Liver (tissue), 3 donors: ENCODE results near the gene HMSD.
"Not testable (repeated sequence)": the region's sequence is repeated elsewhere in the genome, so short reads cannot be mapped to it uniquely, and the experiment has no call there.

Experiments
- EGR1 ChIP-seq, 2 donors: IDR thresholded peaks; 2 replicates each; pipeline ENCODE4 v1.6.1; 2016 to 2018; ENCODE audit warnings: antibody characterized with exemption in 2 of 2, low read depth in 2 of 2
- GABPA ChIP-seq, 2 donors: IDR thresholded peaks in 1 of 2; conservative IDR thresholded peaks in 1 of 2; 2 replicates each; pipeline ENCODE4 v1.6.1; 2016; ENCODE audit warnings: antibody characterized with exemption in 2 of 2, mild to moderate bottlenecking in 1 of 2, moderate library complexity in 1 of 2
- JUND ChIP-seq, 2 donors: IDR thresholded peaks; 2 replicates each; pipeline ENCODE4 v1.6.1; 2016; ENCODE audit warnings: antibody characterized with exemption in 2 of 2
- RAD21 ChIP-seq, 2 donors: IDR thresholded peaks; 2 replicates each; pipeline ENCODE4 v1.6.1; 2016; ENCODE audit warnings: antibody characterized with exemption in 2 of 2, mild to moderate bottlenecking in 2 of 2
- RXRA ChIP-seq, 2 donors: IDR thresholded peaks; 2 replicates each; pipeline ENCODE4 v1.6.1; 2017 to 2018; ENCODE audit warnings: antibody characterized with exemption in 2 of 2, mild to moderate bottlenecking in 1 of 2
- SP1 ChIP-seq: IDR thresholded peaks from 2 replicates; pipeline ENCODE4 v1.6.1; 2018; ENCODE audit warnings: antibody characterized with exemption, mild to moderate bottlenecking
- TAF1 ChIP-seq: conservative IDR thresholded peaks from 2 replicates; pipeline ENCODE4 v1.6.1; 2016; ENCODE audit warnings: antibody characterized with exemption, mild to moderate bottlenecking
- YY1 ChIP-seq: IDR thresholded peaks from 2 replicates; pipeline ENCODE4 v1.6.1; 2016; ENCODE audit warnings: antibody characterized with exemption, mild to moderate bottlenecking
- TF ChIP-seq, protein P1 (sequence below): fragments of 150-350 bp; IDR thresholded peaks from 2 replicates; pipeline ENCODE4 v1.5.1; 2017; ENCODE audit warnings: improper control_type of control experiment, low read depth, low read length; ENCODE audit not compliant: missing input control
- TF ChIP-seq, protein P2 (sequence below): IDR thresholded peaks from 2 replicates; pipeline ENCODE4 v1.6.1; 2016; ENCODE audit warnings: antibody characterized with exemption
- TF ChIP-seq, protein P3 (sequence below): IDR thresholded peaks from 2 replicates; pipeline ENCODE4 v1.6.1; 2016; ENCODE audit warnings: antibody characterized with exemption
- TF ChIP-seq, protein P4 (sequence below): IDR thresholded peaks from 2 replicates; pipeline ENCODE4 v1.6.1; 2016; ENCODE audit warnings: antibody characterized with exemption
- TF ChIP-seq, protein P5 (sequence below): IDR thresholded peaks from 2 replicates; pipeline ENCODE4 v1.6.1; 2016; ENCODE audit warnings: antibody characterized with exemption, mild to moderate bottlenecking
- donor health status: healthy.
- donor health status: healthy.

DNA sequence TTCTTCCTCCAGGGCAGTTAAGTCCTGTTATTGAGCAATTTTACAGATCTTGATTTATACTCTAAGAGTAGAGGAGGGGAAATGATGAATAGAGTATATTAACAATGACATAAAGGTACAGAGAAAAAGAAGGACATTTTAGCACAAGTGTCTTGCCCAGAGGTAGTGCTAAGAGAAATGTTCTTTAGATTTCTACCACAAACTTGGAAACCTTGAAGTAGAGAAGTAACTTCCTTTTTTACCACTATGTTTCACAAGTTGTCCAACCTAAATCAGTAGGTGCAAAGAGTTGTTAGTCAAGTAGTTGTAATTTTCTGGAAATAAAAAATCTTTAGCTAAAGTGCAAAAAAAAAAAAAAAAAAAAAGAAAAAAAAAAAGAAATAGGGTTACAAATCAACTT is 19.7 kb upstream of the HMSD start:
- TF ChIP-seq, protein P1, sequence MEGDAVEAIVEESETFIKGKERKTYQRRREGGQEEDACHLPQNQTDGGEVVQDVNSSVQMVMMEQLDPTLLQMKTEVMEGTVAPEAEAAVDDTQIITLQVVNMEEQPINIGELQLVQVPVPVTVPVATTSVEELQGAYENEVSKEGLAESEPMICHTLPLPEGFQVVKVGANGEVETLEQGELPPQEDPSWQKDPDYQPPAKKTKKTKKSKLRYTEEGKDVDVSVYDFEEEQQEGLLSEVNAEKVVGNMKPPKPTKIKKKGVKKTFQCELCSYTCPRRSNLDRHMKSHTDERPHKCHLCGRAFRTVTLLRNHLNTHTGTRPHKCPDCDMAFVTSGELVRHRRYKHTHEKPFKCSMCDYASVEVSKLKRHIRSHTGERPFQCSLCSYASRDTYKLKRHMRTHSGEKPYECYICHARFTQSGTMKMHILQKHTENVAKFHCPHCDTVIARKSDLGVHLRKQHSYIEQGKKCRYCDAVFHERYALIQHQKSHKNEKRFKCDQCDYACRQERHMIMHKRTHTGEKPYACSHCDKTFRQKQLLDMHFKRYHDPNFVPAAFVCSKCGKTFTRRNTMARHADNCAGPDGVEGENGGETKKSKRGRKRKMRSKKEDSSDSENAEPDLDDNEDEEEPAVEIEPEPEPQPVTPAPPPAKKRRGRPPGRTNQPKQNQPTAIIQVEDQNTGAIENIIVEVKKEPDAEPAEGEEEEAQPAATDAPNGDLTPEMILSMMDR: not testable (repeated sequence)
- TF ChIP-seq TAF1; RAD21 (IDR thresholded peaks at IDR 0.05); GABPA (IDR thresholded peaks at IDR 0.05 in 1 of 2, conservative IDR thresholded peaks at IDR 0.05 in 1 of 2); YY1; JUND (IDR thresholded peaks at IDR 0.05); SP1; EGR1 (IDR thresholded peaks at IDR 0.05; ENCODE audit: low read depth in 2 of 2); RXRA (IDR thresholded peaks at IDR 0.05): not testable (repeated sequence)
- TF ChIP-seq, protein P2, sequence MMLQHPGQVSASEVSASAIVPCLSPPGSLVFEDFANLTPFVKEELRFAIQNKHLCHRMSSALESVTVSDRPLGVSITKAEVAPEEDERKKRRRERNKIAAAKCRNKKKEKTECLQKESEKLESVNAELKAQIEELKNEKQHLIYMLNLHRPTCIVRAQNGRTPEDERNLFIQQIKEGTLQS: not testable (repeated sequence)
- TF ChIP-seq, protein P3, sequence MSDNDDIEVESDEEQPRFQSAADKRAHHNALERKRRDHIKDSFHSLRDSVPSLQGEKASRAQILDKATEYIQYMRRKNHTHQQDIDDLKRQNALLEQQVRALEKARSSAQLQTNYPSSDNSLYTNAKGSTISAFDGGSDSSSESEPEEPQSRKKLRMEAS: not testable (repeated sequence)
- TF ChIP-seq, protein P4, sequence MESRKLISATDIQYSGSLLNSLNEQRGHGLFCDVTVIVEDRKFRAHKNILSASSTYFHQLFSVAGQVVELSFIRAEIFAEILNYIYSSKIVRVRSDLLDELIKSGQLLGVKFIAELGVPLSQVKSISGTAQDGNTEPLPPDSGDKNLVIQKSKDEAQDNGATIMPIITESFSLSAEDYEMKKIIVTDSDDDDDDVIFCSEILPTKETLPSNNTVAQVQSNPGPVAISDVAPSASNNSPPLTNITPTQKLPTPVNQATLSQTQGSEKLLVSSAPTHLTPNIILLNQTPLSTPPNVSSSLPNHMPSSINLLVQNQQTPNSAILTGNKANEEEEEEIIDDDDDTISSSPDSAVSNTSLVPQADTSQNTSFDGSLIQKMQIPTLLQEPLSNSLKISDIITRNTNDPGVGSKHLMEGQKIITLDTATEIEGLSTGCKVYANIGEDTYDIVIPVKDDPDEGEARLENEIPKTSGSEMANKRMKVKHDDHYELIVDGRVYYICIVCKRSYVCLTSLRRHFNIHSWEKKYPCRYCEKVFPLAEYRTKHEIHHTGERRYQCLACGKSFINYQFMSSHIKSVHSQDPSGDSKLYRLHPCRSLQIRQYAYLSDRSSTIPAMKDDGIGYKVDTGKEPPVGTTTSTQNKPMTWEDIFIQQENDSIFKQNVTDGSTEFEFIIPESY: not testable (repeated sequence)
- TF ChIP-seq, protein P5, sequence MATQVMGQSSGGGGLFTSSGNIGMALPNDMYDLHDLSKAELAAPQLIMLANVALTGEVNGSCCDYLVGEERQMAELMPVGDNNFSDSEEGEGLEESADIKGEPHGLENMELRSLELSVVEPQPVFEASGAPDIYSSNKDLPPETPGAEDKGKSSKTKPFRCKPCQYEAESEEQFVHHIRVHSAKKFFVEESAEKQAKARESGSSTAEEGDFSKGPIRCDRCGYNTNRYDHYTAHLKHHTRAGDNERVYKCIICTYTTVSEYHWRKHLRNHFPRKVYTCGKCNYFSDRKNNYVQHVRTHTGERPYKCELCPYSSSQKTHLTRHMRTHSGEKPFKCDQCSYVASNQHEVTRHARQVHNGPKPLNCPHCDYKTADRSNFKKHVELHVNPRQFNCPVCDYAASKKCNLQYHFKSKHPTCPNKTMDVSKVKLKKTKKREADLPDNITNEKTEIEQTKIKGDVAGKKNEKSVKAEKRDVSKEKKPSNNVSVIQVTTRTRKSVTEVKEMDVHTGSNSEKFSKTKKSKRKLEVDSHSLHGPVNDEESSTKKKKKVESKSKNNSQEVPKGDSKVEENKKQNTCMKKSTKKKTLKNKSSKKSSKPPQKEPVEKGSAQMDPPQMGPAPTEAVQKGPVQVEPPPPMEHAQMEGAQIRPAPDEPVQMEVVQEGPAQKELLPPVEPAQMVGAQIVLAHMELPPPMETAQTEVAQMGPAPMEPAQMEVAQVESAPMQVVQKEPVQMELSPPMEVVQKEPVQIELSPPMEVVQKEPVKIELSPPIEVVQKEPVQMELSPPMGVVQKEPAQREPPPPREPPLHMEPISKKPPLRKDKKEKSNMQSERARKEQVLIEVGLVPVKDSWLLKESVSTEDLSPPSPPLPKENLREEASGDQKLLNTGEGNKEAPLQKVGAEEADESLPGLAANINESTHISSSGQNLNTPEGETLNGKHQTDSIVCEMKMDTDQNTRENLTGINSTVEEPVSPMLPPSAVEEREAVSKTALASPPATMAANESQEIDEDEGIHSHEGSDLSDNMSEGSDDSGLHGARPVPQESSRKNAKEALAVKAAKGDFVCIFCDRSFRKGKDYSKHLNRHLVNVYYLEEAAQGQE: not testable (repeated sequence)
